OCI-LY1 (cell line): ENCODE data around the gene YEATS4.

Source experiments
- EZH2 ChIP-seq: fragments of 200-600 bp; sonication (generic), shearing (Covaris generic); IDR thresholded peaks from 2 replicates; pipeline ENCODE4 v1.8.0; 2017; ENCODE audit warnings: borderline replicate concordance, mixed run types, mild to moderate bottlenecking, antibody characterized with exemption, low read length, moderate library complexity, mixed read lengths
- TF ChIP-seq, protein P1 (sequence below): fragments of 200-600 bp; sonication (generic), shearing (Covaris generic); IDR thresholded peaks from 2 replicates; pipeline ENCODE4 v1.5.1; 2017; ENCODE audit warnings: mild to moderate bottlenecking, antibody characterized with exemption, low read length, moderate library complexity, mixed read lengths

GRCh38 chr12:69405566-69405865 is 46.0 kb downstream of the YEATS4 start:
- TF ChIP-seq, protein P1, sequence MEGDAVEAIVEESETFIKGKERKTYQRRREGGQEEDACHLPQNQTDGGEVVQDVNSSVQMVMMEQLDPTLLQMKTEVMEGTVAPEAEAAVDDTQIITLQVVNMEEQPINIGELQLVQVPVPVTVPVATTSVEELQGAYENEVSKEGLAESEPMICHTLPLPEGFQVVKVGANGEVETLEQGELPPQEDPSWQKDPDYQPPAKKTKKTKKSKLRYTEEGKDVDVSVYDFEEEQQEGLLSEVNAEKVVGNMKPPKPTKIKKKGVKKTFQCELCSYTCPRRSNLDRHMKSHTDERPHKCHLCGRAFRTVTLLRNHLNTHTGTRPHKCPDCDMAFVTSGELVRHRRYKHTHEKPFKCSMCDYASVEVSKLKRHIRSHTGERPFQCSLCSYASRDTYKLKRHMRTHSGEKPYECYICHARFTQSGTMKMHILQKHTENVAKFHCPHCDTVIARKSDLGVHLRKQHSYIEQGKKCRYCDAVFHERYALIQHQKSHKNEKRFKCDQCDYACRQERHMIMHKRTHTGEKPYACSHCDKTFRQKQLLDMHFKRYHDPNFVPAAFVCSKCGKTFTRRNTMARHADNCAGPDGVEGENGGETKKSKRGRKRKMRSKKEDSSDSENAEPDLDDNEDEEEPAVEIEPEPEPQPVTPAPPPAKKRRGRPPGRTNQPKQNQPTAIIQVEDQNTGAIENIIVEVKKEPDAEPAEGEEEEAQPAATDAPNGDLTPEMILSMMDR, result no peak
- no peak for TF ChIP-seq EZH2
